ENCODE results near the gene NT5DC4. TPM values are rescaled to one million over a fixed set of nuclear protein-coding genes. Genes with fewer than 3 reads are reported as not detected.

NT5DC4 gene
- total RNA-seq, 1 donor: not detected

DNA sequence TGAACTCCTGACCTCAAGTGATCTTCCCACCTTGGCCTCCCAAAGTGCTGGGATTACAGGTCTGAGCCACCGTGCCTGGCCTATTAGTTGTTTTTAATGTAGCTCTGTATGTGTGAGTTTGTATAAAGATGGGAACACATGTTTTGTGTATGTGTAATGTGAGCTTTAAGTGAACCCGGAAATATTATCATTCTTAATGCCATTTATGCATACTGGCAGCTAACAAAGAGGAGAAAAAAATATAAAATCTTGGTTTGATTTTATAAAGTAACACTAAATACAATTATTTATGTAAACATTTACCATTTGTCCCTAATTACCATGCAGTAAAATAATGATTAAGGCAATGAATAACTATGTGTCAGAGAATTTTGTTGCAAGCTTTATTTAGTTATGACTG lies 52.7 kb downstream of the NT5DC4 start:
- peaks cover 3% of the 10 kb centered on the region for H3K27me3 ChIP-seq (ENCODE audit: insufficient read depth, low read length)
- H3K9me3 ChIP-seq (ENCODE audit: low read depth, low read length): no peaks in the 10 kb centered on the region
- H3K4me1 ChIP-seq (ENCODE audit: insufficient read depth, low read length): peaks cover 10% of the 10 kb centered on the region
- no peak overlapping the region for H3K4me3 ChIP-seq (ENCODE audit: low read length)

DNA sequence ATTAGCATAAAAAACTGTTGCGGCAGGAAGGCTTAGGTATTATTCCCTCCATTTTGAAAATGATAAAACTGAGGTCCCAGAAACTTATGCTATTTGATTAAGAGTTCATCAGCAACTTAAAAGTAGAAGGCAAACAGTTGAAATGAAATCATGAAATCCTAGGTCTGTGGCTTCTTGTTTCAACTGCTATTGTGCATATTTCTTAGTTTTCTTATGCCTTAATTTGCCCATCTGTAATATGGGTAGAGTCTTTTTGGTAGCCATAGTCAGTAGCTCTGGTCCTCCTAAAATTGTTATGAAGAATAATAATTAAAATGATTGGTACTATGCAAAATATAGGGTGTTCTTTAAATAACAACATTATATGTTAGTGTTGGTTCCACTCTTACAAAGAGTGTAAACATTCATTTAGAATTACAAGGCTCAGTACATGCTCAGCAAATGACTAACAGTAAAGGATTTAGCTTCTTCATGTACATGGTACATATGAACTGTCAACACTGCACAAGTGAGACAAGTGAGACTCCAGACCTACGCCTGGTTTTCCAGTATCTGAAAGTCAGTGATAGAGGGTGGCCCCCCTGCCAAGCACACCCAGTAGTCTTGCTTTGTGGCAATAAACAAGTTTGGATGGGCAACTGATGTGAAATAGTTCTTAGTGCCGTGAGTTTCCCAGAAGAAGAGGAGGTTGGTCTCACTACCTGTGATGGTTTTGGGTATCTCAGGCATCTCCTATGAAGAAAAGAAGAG lies 53.9 kb downstream of the NT5DC4 start:
- H3K4me3 ChIP-seq (ENCODE audit: low read length): no peak overlapping the region
- no peaks in the 10 kb centered on the region for H3K9me3 ChIP-seq (ENCODE audit: low read depth, low read length)
- H3K27me3 ChIP-seq (ENCODE audit: insufficient read depth, low read length): peaks cover 3% of the 10 kb centered on the region
- H3K4me1 ChIP-seq (ENCODE audit: insufficient read depth, low read length): peaks cover 7% of the 10 kb centered on the region

DNA sequence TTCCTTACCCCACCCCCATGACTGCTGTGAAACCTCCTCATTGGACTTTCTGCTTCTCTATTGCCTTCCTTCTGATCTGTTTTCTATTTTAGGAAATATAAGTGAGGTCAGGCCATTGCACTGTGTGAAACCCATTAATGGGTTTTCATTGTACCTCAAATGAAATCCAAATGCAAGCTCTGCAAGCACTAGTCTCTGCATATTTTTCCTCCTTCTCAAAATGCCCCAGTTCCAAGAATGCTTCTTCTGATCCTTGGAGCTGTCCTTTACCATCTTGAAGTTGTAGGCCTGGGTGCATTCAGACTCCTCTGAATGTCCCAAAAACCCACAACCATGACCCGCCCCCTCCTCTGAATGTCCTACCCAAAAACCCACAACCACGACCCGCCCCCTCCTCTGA lies 55.3 kb downstream of the NT5DC4 start:
- no peak overlapping the region for H3K4me3 ChIP-seq (ENCODE audit: low read length)
- H3K9me3 ChIP-seq (ENCODE audit: low read depth, low read length): no peaks in the 10 kb centered on the region
- peaks cover 3% of the 10 kb centered on the region for H3K27me3 ChIP-seq (ENCODE audit: insufficient read depth, low read length)
- peaks cover 7% of the 10 kb centered on the region for H3K4me1 ChIP-seq (ENCODE audit: insufficient read depth, low read length)

DNA sequence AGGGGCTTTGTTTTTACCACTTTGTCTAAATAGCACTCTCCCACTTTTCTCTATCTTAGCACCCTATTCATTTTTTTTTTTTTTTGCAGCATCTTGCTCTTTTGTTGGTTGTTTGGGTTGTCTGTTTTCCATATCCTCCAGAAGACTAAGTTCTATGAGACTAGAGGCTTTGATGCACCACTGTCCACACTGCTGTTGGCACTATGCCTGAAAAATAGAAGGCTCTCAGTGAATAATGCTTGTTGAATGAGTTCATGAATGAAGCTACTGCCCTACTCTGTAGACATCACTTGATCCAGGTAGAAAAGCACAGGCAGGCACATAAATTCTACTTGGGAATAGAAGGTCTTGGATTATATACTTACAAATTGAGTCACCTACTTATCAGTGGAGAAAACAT lies 56.2 kb downstream of the NT5DC4 start:
- Histone ChIP-seq H3K27me3 (ENCODE audit: insufficient read depth, low read length) (peaks cover 3% of the 10 kb centered on the region), H3K4me3 (ENCODE audit: low read length) (no peak overlapping the region), H3K4me1 (ENCODE audit: insufficient read depth, low read length) (peaks cover 3% of the 10 kb centered on the region), H3K9me3 (ENCODE audit: low read depth, low read length) (no peaks in the 10 kb centered on the region)

DNA sequence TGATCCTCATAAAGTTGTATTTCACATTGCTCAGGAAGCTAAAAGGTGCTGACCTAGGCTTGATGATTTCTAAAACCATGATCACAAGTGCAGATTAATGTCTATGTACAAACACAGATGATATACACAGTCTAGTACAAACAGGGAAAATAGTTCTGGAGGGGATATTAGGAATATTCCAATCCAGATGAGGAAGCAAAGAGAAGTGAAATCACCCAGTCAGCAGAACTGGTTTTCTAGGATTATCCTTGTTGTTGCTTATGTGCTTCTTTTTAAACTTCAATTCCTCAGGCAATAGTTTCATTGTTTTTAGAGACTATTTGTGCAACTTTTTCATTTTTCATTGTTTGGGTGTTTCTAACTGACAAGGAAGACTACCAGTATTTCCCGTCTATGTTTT lies 58.8 kb downstream of the NT5DC4 start:
- H3K27me3 ChIP-seq (ENCODE audit: insufficient read depth, low read length): peaks cover 3% of the 10 kb centered on the region
- peaks cover 15% of the 10 kb centered on the region for H3K4me1 ChIP-seq (ENCODE audit: insufficient read depth, low read length)
- H3K9me3 ChIP-seq (ENCODE audit: low read depth, low read length): no peaks in the 10 kb centered on the region
- H3K4me3 ChIP-seq (ENCODE audit: low read length): no peak overlapping the region

DNA sequence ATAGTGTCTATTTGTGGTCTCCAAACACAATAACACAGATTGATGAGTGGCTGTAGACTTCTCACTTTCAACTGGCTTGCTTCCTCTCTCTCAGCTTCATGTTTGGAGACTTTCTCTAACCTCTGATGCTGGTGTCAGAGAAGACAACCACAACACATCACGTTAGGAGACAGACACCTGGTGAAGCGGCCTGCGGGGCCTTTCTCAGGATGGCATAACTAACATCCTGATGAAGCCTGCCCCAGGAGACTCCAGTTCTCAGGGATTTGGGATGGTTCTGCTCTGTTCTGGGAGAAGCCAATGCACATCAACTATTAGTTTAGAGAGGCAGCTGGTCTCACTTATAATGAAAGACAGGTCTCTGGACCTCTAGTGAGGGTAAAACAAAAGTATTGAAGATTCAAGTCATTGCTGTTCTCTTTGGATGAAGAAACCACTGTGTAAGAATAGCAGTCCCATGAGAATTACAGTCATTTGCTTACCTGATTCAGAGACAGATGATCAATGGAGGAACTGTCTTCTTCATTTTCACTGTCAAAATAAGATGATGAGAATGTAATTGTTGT lies 61.5 kb downstream of the NT5DC4 start:
- Histone ChIP-seq H3K27me3 (ENCODE audit: insufficient read depth, low read length) (peaks cover 3% of the 10 kb centered on the region), H3K4me1 (ENCODE audit: insufficient read depth, low read length) (peaks cover 30% of the 10 kb centered on the region), H3K4me3 (ENCODE audit: low read length) (no peak overlapping the region), H3K9me3 (ENCODE audit: low read depth, low read length) (no peaks in the 10 kb centered on the region)

DNA sequence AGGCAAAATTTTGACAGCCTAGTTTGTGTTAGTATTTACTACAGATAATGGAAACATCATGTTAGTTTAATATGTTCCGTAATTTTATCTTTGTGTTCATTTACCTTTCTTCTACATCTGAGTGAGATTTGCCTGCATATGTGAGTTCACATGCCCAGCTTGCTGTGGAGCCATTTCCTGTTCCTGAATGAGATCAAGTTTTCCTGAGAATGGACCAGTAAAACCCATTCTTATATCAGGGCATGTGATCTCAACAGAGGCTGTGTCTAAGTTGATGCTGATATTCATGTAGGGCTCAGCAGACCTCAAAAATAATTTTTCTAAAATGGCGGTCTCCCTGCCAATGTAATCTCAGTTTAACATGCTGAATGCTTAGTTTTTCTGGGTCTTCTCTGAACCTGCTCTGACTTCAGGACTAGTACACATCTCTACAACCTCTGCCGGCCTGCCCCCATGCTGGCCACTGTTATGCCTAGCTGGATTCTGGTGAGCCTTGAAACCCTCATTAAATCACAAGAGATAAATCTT lies 62.4 kb downstream of the NT5DC4 start:
- Histone ChIP-seq H3K9me3 (ENCODE audit: low read depth, low read length) (no peaks in the 10 kb centered on the region), H3K4me3 (ENCODE audit: low read length) (no peak overlapping the region), H3K4me1 (ENCODE audit: insufficient read depth, low read length) (peaks cover 39% of the 10 kb centered on the region)

DNA sequence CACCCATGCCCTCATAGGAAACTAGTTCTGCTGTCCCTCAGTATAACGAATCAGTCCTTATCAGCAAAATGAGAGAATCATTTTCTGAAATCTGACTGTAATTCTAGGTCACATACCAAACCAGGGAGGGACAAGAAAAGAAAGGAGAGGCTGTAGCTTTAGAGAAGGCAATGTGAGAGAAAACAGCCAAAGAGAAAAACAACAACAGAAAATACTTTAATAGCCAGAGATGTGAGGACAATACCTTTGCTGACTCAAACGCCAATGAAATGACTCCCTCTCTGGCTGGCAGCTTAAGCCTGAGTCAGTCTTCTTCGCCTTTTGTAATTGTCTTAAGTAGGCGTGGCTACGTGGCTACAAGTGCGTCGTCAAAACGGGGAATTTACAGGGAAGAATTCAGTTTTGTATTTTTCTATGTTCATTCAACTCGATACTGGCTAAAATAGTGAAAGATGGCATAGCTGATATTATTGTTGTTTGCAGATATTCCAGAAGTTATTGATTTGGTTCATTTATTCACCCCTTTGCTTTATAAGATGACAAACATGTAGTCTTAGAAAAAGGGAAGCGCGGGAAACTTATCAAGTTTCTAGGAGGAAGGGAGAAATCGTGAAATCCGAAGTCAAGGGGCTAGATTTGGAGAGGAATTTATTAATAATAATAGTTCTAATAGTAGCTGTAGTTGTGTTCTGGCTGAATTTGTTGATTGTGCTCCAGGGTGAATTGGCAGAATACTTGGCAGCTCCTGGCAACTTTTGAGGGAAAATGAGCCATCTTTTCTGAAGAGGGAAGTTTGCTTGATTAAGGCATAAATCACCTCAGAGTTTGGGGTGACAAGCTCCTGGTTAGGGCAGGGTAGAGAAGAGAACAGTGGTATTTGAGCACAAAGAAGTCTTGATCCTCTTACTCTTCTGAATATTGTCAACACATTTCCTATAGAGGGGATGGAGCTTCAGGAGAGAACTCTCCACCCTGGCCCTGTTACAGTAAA lies 63.7 kb downstream of the NT5DC4 start, which contains the start of gene IL1A:
Gene IL1A, minus strand, starts transcription at position 295 of the 991 bp plus-strand sequence. CDS start 723 bp downstream, outside the sequence.
- Histone ChIP-seq H3K9me3 (ENCODE audit: low read depth, low read length) (no peaks in the 10 kb centered on the region), H3K4me1 (ENCODE audit: insufficient read depth, low read length) (peaks cover 45% of the 10 kb centered on the region), H3K27me3 (ENCODE audit: insufficient read depth, low read length) (no peaks in the 10 kb centered on the region), H3K4me3 (ENCODE audit: low read length) (no peak within 1 kb of the TSS)

More for the DNA sequence above, 62.4 kb downstream of the NT5DC4 start:
- H3K27me3 ChIP-seq (ENCODE audit: insufficient read depth, low read length): no peaks in the 10 kb centered on the region

DNA sequence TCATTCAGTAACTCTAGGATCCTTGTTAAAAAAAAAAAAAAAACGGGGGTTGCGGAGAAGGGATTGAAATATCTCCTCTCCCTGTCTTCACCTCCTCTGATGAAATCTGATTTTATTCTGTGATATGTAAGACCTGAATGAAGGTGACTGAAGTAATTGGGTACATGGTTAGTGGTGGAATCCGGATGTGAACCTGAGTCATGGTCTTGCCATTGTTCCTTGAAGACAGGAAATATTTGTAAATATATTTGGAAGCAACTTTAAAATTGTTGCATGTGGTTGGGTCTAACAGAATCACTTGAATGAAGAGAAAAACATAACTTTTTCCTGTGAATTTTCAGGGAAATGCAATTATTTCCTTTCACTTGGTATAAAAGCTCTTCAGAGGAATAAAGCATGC lies 66.5 kb downstream of the NT5DC4 start:
- Histone ChIP-seq H3K27me3 (ENCODE audit: insufficient read depth, low read length) (no peaks in the 10 kb centered on the region), H3K9me3 (ENCODE audit: low read depth, low read length) (no peaks in the 10 kb centered on the region), H3K4me1 (ENCODE audit: insufficient read depth, low read length) (peaks cover 47% of the 10 kb centered on the region), H3K4me3 (ENCODE audit: low read length) (no peak overlapping the region)

DNA sequence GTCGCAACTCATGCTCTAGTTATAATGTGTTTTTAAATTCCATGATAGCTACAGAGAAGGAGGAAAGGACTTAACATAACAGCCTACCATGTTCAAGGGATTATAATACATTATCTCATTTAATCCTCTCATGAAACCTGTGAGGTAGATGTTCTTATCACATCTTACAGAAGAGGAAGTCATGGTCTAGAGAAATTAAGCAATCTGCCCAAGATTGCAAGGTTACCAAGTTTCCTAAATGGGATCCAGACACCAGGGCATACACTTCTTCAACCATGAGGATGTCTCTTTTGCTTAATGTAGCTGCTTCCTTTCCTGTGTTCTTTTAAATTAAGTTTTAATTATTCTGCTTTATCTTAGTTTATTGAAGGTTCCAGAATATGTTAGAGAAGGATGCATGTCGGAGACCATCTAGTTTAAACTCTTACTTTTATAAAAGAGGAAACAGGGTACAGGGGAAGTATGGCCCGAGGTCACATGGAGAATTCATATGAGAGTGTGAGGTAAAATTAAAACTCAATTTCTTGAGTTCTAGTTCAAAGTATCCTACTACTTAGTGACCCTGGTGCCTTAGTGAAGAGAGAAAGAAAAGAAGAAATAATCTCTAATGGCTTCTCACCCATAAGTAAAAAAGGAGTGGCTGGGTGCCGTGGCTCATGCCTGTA lies 67.0 kb downstream of the NT5DC4 start:
- Histone ChIP-seq H3K27me3 (ENCODE audit: insufficient read depth, low read length) (no peaks in the 10 kb centered on the region), H3K4me1 (ENCODE audit: insufficient read depth, low read length) (peaks cover 53% of the 10 kb centered on the region), H3K4me3 (ENCODE audit: low read length) (no peak overlapping the region), H3K9me3 (ENCODE audit: low read depth, low read length) (no peaks in the 10 kb centered on the region)

DNA sequence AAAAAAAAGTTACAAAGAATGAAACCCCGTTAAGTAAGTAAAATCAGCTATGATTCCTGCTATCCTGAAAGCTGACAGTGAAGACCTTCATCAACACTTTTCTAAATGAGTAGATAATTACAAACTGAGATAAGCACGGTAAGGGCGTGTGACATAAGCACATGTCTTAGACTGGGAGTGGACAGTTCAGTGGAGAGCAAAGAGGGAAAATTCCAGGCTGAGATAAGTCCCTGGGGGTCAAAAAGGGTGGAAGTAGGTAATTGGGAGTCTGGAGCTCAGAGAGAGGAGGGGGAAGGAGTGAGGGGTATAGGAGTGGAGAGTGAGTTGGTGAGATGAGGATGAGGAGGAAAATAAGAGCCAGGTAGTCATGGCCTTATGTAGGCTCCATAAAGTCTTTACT lies 67.8 kb downstream of the NT5DC4 start:
- H3K4me1 ChIP-seq (ENCODE audit: insufficient read depth, low read length): peaks cover 55% of the 10 kb centered on the region

More for the DNA sequence above, 67.8 kb downstream of the NT5DC4 start:
- Histone ChIP-seq H3K27me3 (ENCODE audit: insufficient read depth, low read length) (no peaks in the 10 kb centered on the region), H3K4me3 (ENCODE audit: low read length) (no peak overlapping the region), H3K9me3 (ENCODE audit: low read depth, low read length) (no peaks in the 10 kb centered on the region)

Other genes starting within 250 kb of the NT5DC4 start
- gene TTL, start 238.9 kb upstream of the NT5DC4 start, total RNA-seq: 11.0 TPM
- gene POLR1B, start 178.6 kb upstream of the NT5DC4 start, total RNA-seq: 8.2 TPM
- 4.6 TPM for gene CHCHD5, start 136.4 kb upstream of the NT5DC4 start, total RNA-seq
- gene SLC20A1, start 75.1 kb upstream of the NT5DC4 start, total RNA-seq: 77.2 TPM
- gene CKAP2L, start 43.6 kb downstream of the NT5DC4 start, total RNA-seq: 0.21 TPM
- 23.4 TPM for gene IL1A, start 63.5 kb downstream of the NT5DC4 start, total RNA-seq
- gene IL1B, start 115.8 kb downstream of the NT5DC4 start, total RNA-seq: 3,994 TPM
- gene IL37, start 190.1 kb downstream of the NT5DC4 start, total RNA-seq: not detected